ENCODE data around the gene DCLRE1C.

Gene DCLRE1C

GRCh38 chr10:14926061-14926470, 27.8 kb downstream of the DCLRE1C start:
- H3K4ac ChIP-seq (ENCODE audit: low read depth, low read length): no peak overlapping the region
- H3K79me2 ChIP-seq (ENCODE audit: control insufficient read depth, insufficient read depth, low read length): no peaks in the 10 kb centered on the region
- no peak overlapping the region for H2BK120ac ChIP-seq (ENCODE audit: low read depth, low read length)
- no peak overlapping the region for H4K5ac ChIP-seq (ENCODE audit: low read length)
- no CpG with 5 or more reads among the region's 8 CpGs for WGBS (ENCODE audit: extremely low coverage, insufficient coverage, low lambda C conversion rate)
- no peak overlapping the region for H3K23ac ChIP-seq (ENCODE audit: low read length)
- no peak overlapping the region for H2AK5ac ChIP-seq (ENCODE audit: low read length)
- no peak overlapping the region for H2BK15ac ChIP-seq (replicated peaks; ENCODE audit: low read depth)
- H3K27me3 ChIP-seq (ENCODE audit: insufficient read depth, low read length, poor library complexity): no peaks in the 10 kb centered on the region
- no peak overlapping the region for H3K27ac ChIP-seq (ENCODE audit: low read depth, low read length)
- H4K8ac ChIP-seq (ENCODE audit: low read depth, low read length): no peak overlapping the region
- H3K9ac ChIP-seq (ENCODE audit: low read length): no peak overlapping the region
- no peaks in the 10 kb centered on the region for H3K79me1 ChIP-seq (ENCODE audit: low read length)
- no peak overlapping the region for H3K18ac ChIP-seq (ENCODE audit: low read length)
- H3K4me3 ChIP-seq (ENCODE audit: low read length): no peak overlapping the region
- no peaks in the 10 kb centered on the region for H3K4me1 ChIP-seq (ENCODE audit: control insufficient read depth, low read depth, low read length)
- no peak overlapping the region for H3K4me2 ChIP-seq (ENCODE audit: low read length)
- peaks cover 1% of the 10 kb centered on the region for H3K36me3 ChIP-seq (ENCODE audit: control insufficient read depth, insufficient read depth, low read length)
- H2BK5ac ChIP-seq (ENCODE audit: low read length): no peak overlapping the region
- no peak for DNase-seq
- H3K56ac ChIP-seq (ENCODE audit: low read length): no peak overlapping the region

DNA sequence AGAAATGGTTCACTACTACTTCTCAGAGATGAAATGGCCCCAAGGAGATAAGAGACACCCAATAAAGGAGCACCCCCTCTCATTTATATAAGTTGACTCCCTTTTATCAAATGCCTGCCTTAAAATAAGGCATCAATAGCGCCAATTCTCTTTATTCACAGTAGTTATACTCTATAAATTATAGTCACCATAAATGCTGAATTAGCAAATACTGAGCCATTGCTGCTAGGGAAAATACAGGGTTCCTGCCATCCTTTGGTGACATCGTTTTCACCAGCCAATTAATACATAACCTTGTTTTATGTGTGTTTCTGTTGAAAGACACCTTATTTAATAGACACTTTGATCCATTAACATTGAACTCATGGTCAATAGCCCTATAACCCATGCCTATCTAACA, 28.6 kb downstream of the DCLRE1C start:
- no peak overlapping the region for H4K5ac ChIP-seq (ENCODE audit: low read length)
- no peaks in the 10 kb centered on the region for H3K79me2 ChIP-seq (ENCODE audit: control insufficient read depth, insufficient read depth, low read length)
- no peaks in the 10 kb centered on the region for H3K79me1 ChIP-seq (ENCODE audit: low read length)
- H2AK5ac ChIP-seq (ENCODE audit: low read length): no peak overlapping the region
- no peak overlapping the region for H4K8ac ChIP-seq (ENCODE audit: low read depth, low read length)
- WGBS (ENCODE audit: extremely low coverage, insufficient coverage, low lambda C conversion rate): no CpG with 5 or more reads among the region's 2 CpGs
- no peak overlapping the region for H3K27ac ChIP-seq (ENCODE audit: low read depth, low read length)
- DNase-seq: no peak
- H3K4me3 ChIP-seq (ENCODE audit: low read length): no peak overlapping the region
- no peak overlapping the region for H2BK15ac ChIP-seq (replicated peaks; ENCODE audit: low read depth)
- no peak overlapping the region for H3K9ac ChIP-seq (ENCODE audit: low read length)
- no peaks in the 10 kb centered on the region for H3K27me3 ChIP-seq (ENCODE audit: insufficient read depth, low read length, poor library complexity)
- H3K4ac ChIP-seq (ENCODE audit: low read depth, low read length): no peak overlapping the region
- H3K23ac ChIP-seq (ENCODE audit: low read length): no peak overlapping the region
- H3K18ac ChIP-seq (ENCODE audit: low read length): no peak overlapping the region
- H3K4me2 ChIP-seq (ENCODE audit: low read length): no peak overlapping the region
- no peak overlapping the region for H2BK120ac ChIP-seq (ENCODE audit: low read depth, low read length)
- H3K36me3 ChIP-seq (ENCODE audit: control insufficient read depth, insufficient read depth, low read length): peaks cover 1% of the 10 kb centered on the region
- no peaks in the 10 kb centered on the region for H3K4me1 ChIP-seq (ENCODE audit: control insufficient read depth, low read depth, low read length)
- no peak overlapping the region for H2BK5ac ChIP-seq (ENCODE audit: low read length)
- H3K56ac ChIP-seq (ENCODE audit: low read length): no peak overlapping the region

DNA sequence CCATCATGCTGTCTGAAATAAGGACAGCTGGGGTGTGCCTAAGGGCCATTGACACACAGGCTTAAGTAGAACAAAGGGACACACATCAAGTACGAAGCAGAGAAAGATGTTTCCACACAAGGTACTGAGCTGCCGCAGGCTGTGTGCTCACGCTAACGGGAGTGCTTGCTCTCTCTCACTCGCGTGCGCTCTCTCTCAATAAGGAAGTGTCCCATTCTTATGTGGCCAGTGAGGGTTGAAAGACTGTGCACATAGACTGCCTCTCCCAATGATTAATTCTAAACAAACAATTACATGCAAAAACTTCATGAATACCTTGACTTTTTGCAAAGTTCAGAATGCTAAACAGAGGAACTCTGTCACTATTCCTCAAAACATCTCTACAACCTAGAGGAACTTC, 29.9 kb downstream of the DCLRE1C start:
- Histone ChIP-seq H3K27ac (ENCODE audit: low read depth, low read length) (no peak overlapping the region), H3K4me3 (ENCODE audit: low read length) (no peak overlapping the region), H4K8ac (ENCODE audit: low read depth, low read length) (no peak overlapping the region), H3K4ac (ENCODE audit: low read depth, low read length) (no peak overlapping the region), H4K5ac (ENCODE audit: low read length) (no peak overlapping the region), H3K56ac (ENCODE audit: low read length) (no peak overlapping the region), H2AK5ac (ENCODE audit: low read length) (no peak overlapping the region), H3K79me2 (ENCODE audit: control insufficient read depth, insufficient read depth, low read length) (no peaks in the 10 kb centered on the region), H3K4me2 (ENCODE audit: low read length) (no peak overlapping the region), H2BK120ac (ENCODE audit: low read depth, low read length) (no peak overlapping the region), H3K27me3 (ENCODE audit: insufficient read depth, low read length, poor library complexity) (no peaks in the 10 kb centered on the region), H2BK15ac (replicated peaks; ENCODE audit: low read depth) (no peak overlapping the region), H3K36me3 (ENCODE audit: control insufficient read depth, insufficient read depth, low read length) (peaks cover 1% of the 10 kb centered on the region), H3K23ac (ENCODE audit: low read length) (no peak overlapping the region), H3K18ac (ENCODE audit: low read length) (no peak overlapping the region), H3K9ac (ENCODE audit: low read length) (no peak overlapping the region), H3K4me1 (ENCODE audit: control insufficient read depth, low read depth, low read length) (no peaks in the 10 kb centered on the region), H2BK5ac (ENCODE audit: low read length) (no peak overlapping the region), H3K79me1 (ENCODE audit: low read length) (no peaks in the 10 kb centered on the region)
- no CpG with 5 or more reads among the region's 7 CpGs for WGBS (ENCODE audit: extremely low coverage, insufficient coverage, low lambda C conversion rate)
- DNase-seq: no peak

GRCh38 chr10:14918964-14919363, 34.9 kb downstream of the DCLRE1C start:
- Histone ChIP-seq H2AK5ac (ENCODE audit: low read length) (no peak overlapping the region), H2BK5ac (ENCODE audit: low read length) (no peak overlapping the region), H3K27me3 (ENCODE audit: insufficient read depth, low read length, poor library complexity) (no peaks in the 10 kb centered on the region), H3K4me1 (ENCODE audit: control insufficient read depth, low read depth, low read length) (no peaks in the 10 kb centered on the region), H3K36me3 (ENCODE audit: control insufficient read depth, insufficient read depth, low read length) (peaks cover 1% of the 10 kb centered on the region), H2BK120ac (ENCODE audit: low read depth, low read length) (no peak overlapping the region), H3K27ac (ENCODE audit: low read depth, low read length) (no peak overlapping the region), H3K4ac (ENCODE audit: low read depth, low read length) (no peak overlapping the region), H3K79me1 (ENCODE audit: low read length) (no peaks in the 10 kb centered on the region), H3K9ac (ENCODE audit: low read length) (no peak overlapping the region), H3K4me3 (ENCODE audit: low read length) (no peak overlapping the region), H3K18ac (ENCODE audit: low read length) (no peak overlapping the region), H4K8ac (ENCODE audit: low read depth, low read length) (no peak overlapping the region), H4K5ac (ENCODE audit: low read length) (no peak overlapping the region), H3K23ac (ENCODE audit: low read length) (no peak overlapping the region), H3K4me2 (ENCODE audit: low read length) (no peak overlapping the region), H3K56ac (ENCODE audit: low read length) (no peak overlapping the region), H3K79me2 (ENCODE audit: control insufficient read depth, insufficient read depth, low read length) (no peaks in the 10 kb centered on the region), H2BK15ac (replicated peaks; ENCODE audit: low read depth) (no peak overlapping the region)
- WGBS (ENCODE audit: extremely low coverage, insufficient coverage, low lambda C conversion rate): no CpG with 5 or more reads among the region's 3 CpGs
- no peak for DNase-seq

GRCh38 chr10:14917827-14918226, 36.1 kb downstream of the DCLRE1C start:
- Histone ChIP-seq H2BK5ac (ENCODE audit: low read length) (no peak overlapping the region), H3K27me3 (ENCODE audit: insufficient read depth, low read length, poor library complexity) (no peaks in the 10 kb centered on the region), H4K8ac (ENCODE audit: low read depth, low read length) (no peak overlapping the region), H3K79me1 (ENCODE audit: low read length) (no peaks in the 10 kb centered on the region), H3K27ac (ENCODE audit: low read depth, low read length) (no peak overlapping the region), H2BK15ac (replicated peaks; ENCODE audit: low read depth) (no peak overlapping the region), H3K4ac (ENCODE audit: low read depth, low read length) (no peak overlapping the region), H3K36me3 (ENCODE audit: control insufficient read depth, insufficient read depth, low read length) (no peaks in the 10 kb centered on the region), H3K4me3 (ENCODE audit: low read length) (no peak overlapping the region), H3K4me2 (ENCODE audit: low read length) (no peak overlapping the region), H3K23ac (ENCODE audit: low read length) (no peak overlapping the region), H3K56ac (ENCODE audit: low read length) (no peak overlapping the region), H4K5ac (ENCODE audit: low read length) (no peak overlapping the region), H2AK5ac (ENCODE audit: low read length) (no peak overlapping the region), H3K79me2 (ENCODE audit: control insufficient read depth, insufficient read depth, low read length) (no peaks in the 10 kb centered on the region), H3K9ac (ENCODE audit: low read length) (no peak overlapping the region), H3K4me1 (ENCODE audit: control insufficient read depth, low read depth, low read length) (no peaks in the 10 kb centered on the region), H3K18ac (ENCODE audit: low read length) (no peak overlapping the region), H2BK120ac (ENCODE audit: low read depth, low read length) (no peak overlapping the region)
- WGBS (ENCODE audit: extremely low coverage, insufficient coverage, low lambda C conversion rate): no CpG with 5 or more reads among the region's 3 CpGs
- no peak for DNase-seq

- no peak overlapping the region for H4K8ac ChIP-seq (ENCODE audit: low read depth, low read length)
- no peaks in the 10 kb centered on the region for H3K4me1 ChIP-seq (ENCODE audit: control insufficient read depth, low read depth, low read length)
- no peak overlapping the region for H3K4ac ChIP-seq (ENCODE audit: low read depth, low read length)
- WGBS (ENCODE audit: extremely low coverage, insufficient coverage, low lambda C conversion rate): no CpG with 5 or more reads among the region's 2 CpGs
- H3K27me3 ChIP-seq (ENCODE audit: insufficient read depth, low read length, poor library complexity): no peaks in the 10 kb centered on the region
- H2BK15ac ChIP-seq (replicated peaks; ENCODE audit: low read depth): no peak overlapping the region
- no peak overlapping the region for H3K4me2 ChIP-seq (ENCODE audit: low read length)
- H4K5ac ChIP-seq (ENCODE audit: low read length): no peak overlapping the region
- H3K79me1 ChIP-seq (ENCODE audit: low read length): no peaks in the 10 kb centered on the region
- DNase-seq: no peak
- H3K27ac ChIP-seq (ENCODE audit: low read depth, low read length): no peak overlapping the region
- no peak overlapping the region for H2BK5ac ChIP-seq (ENCODE audit: low read length)
- no peak overlapping the region for H3K18ac ChIP-seq (ENCODE audit: low read length)
- no peak overlapping the region for H2AK5ac ChIP-seq (ENCODE audit: low read length)
- no peak overlapping the region for H3K23ac ChIP-seq (ENCODE audit: low read length)
- no peaks in the 10 kb centered on the region for H3K36me3 ChIP-seq (ENCODE audit: control insufficient read depth, insufficient read depth, low read length)
- H3K4me3 ChIP-seq (ENCODE audit: low read length): no peak overlapping the region
- no peaks in the 10 kb centered on the region for H3K79me2 ChIP-seq (ENCODE audit: control insufficient read depth, insufficient read depth, low read length)
- H3K9ac ChIP-seq (ENCODE audit: low read length): no peak overlapping the region
- H2BK120ac ChIP-seq (ENCODE audit: low read depth, low read length): no peak overlapping the region
- no peak overlapping the region for H3K56ac ChIP-seq (ENCODE audit: low read length)
Measured at GRCh38 chr10:14916600-14916999, 37.3 kb downstream of the DCLRE1C start.

All from mesendoderm (in vitro differentiated cells).